ENCODE data around the gene IL18RAP.

IL18RAP gene

GRCh38 chr2:102422910-102423309, at the start of gene IL18RAP:
Gene IL18RAP (plus strand): TSS chr2:102423160. CDS start chr2:102423278, 118 bp downstream.
- no peak for DNase-seq (ENCODE audit: low read depth in 2 of 2)

- no peak for DNase-seq (ENCODE audit: low read depth in 2 of 2)
These were observed 46.8 kb upstream of the IL18RAP start for GRCh38 chr2:102376052-102376591.

GRCh38 chr2:102383722-102384121, 39.2 kb upstream of the IL18RAP start:
- no peak for DNase-seq (ENCODE audit: low read depth in 2 of 2)

- DNase-seq (ENCODE audit: low read depth in 2 of 2), result no peak
These were observed 37.4 kb upstream of the IL18RAP start for GRCh38 chr2:102385522-102385921.

- no peak for DNase-seq (ENCODE audit: low read depth in 2 of 2)
These were observed 37.0 kb upstream of the IL18RAP start for GRCh38 chr2:102386004-102386403.

- DNase-seq (ENCODE audit: low read depth in 2 of 2), result no peak
These were observed 36.0 kb upstream of the IL18RAP start for GRCh38 chr2:102386867-102387541.

GRCh38 chr2:102387763-102388546, 35.0 kb upstream of the IL18RAP start:
- DNase-seq (ENCODE audit: low read depth in 2 of 2), result no peak

GRCh38 chr2:102391565-102391964, 31.4 kb upstream of the IL18RAP start:
- no peak for DNase-seq (ENCODE audit: low read depth in 2 of 2)

GRCh38 chr2:102392096-102392495, 30.9 kb upstream of the IL18RAP start:
- DNase-seq (ENCODE audit: low read depth in 2 of 2), result no peak

- no peak for DNase-seq (ENCODE audit: low read depth in 2 of 2)
These were observed 30.0 kb upstream of the IL18RAP start for GRCh38 chr2:102392942-102393341.

- no peak for DNase-seq (ENCODE audit: low read depth in 2 of 2)
These were observed 26.9 kb upstream of the IL18RAP start for GRCh38 chr2:102396012-102396411.

- DNase-seq (ENCODE audit: low read depth in 2 of 2), result no peak
These were observed 25.8 kb upstream of the IL18RAP start for GRCh38 chr2:102397209-102397608.

GRCh38 chr2:102399499-102400141, 23.3 kb upstream of the IL18RAP start:
- no peak for DNase-seq (ENCODE audit: low read depth in 2 of 2)

GRCh38 chr2:102401456-102401855, 21.5 kb upstream of the IL18RAP start:
- DNase-seq (ENCODE audit: low read depth in 2 of 2), result no peak

GRCh38 chr2:102401865-102402264, 21.1 kb upstream of the IL18RAP start:
- no peak for DNase-seq (ENCODE audit: low read depth in 2 of 2)

GRCh38 chr2:102410952-102411351, 12.0 kb upstream of the IL18RAP start:
- DNase-seq (ENCODE audit: low read depth in 2 of 2), result no peak

- no peak for DNase-seq (ENCODE audit: low read depth in 2 of 2)
These were observed 10.8 kb upstream of the IL18RAP start for GRCh38 chr2:102412199-102412598.

- DNase-seq (ENCODE audit: low read depth in 2 of 2), result no peak
These were observed 5.0 kb upstream of the IL18RAP start for GRCh38 chr2:102417946-102418345.

- no peak for DNase-seq (ENCODE audit: low read depth in 2 of 2)
These were observed 4.5 kb upstream of the IL18RAP start for GRCh38 chr2:102418421-102418961.

GRCh38 chr2:102420290-102420689, 2.7 kb upstream of the IL18RAP start:
- DNase-seq (ENCODE audit: low read depth in 2 of 2), result no peak

- no peak for DNase-seq (ENCODE audit: low read depth in 2 of 2)
These were observed 835 bp upstream of the IL18RAP start for GRCh38 chr2:102421890-102422759.

Data from activated CD8-positive, alpha-beta memory T cell treated with anti-CD3 and anti-CD28 coated beads for 4 hours (primary cell).